GM10847 (cell line): ENCODE measurements around the gene ACOT13.

Source experiments
- POLR2A ChIP-seq: IDR thresholded peaks from 2 replicates; pipeline ENCODE4 v1.6.1; 2011; ENCODE audit not compliant: insufficient read length; ENCODE audit errors: extremely low read depth

ACOT13 gene

GRCh38 chr6:24686408-24686807, 19.5 kb downstream of the ACOT13 start:
- no peak for TF ChIP-seq POLR2A

- TF ChIP-seq POLR2A = no peak
These were observed 20.1 kb downstream of the ACOT13 start for GRCh38 chr6:24686946-24687345.

- TF ChIP-seq POLR2A = no peak
These were observed 23.1 kb downstream of the ACOT13 start for GRCh38 chr6:24689964-24690363.

GRCh38 chr6:24690593-24690992, 23.7 kb downstream of the ACOT13 start:
- TF ChIP-seq POLR2A = no peak

- no peak for TF ChIP-seq POLR2A
These were observed 24.7 kb downstream of the ACOT13 start for GRCh38 chr6:24691550-24691949.

GRCh38 chr6:24692003-24692402, 25.1 kb downstream of the ACOT13 start:
- TF ChIP-seq POLR2A = no peak

GRCh38 chr6:24692415-24692814, 25.5 kb downstream of the ACOT13 start:
- TF ChIP-seq POLR2A = no peak

- TF ChIP-seq POLR2A = no peak
These were observed 26.1 kb downstream of the ACOT13 start for GRCh38 chr6:24692848-24693592.

GRCh38 chr6:24694198-24694597, 27.3 kb downstream of the ACOT13 start:
- no peak for TF ChIP-seq POLR2A

- no peak for TF ChIP-seq POLR2A
These were observed 29.2 kb downstream of the ACOT13 start for GRCh38 chr6:24696097-24696496.

- no peak for TF ChIP-seq POLR2A
These were observed 32.9 kb downstream of the ACOT13 start for GRCh38 chr6:24699521-24700359.

GRCh38 chr6:24702720-24703282, 35.9 kb downstream of the ACOT13 start:
- TF ChIP-seq POLR2A = no peak

GRCh38 chr6:24704468-24704867, 37.6 kb downstream of the ACOT13 start:
- TF ChIP-seq POLR2A = no peak

GRCh38 chr6:24708612-24709011, 41.7 kb downstream of the ACOT13 start:
- no peak for TF ChIP-seq POLR2A

GRCh38 chr6:24709014-24709711, 42.3 kb downstream of the ACOT13 start:
- no peak for TF ChIP-seq POLR2A

- TF ChIP-seq POLR2A = no peak
These were observed 43.8 kb downstream of the ACOT13 start for GRCh38 chr6:24710519-24711303.
